Skeletal muscle satellite cell (primary cell): ENCODE data around the gene MRTFA.

Experiments
- H3K27me3 ChIP-seq: 2 replicates; pipeline ENCODE4 v1.7.0; 2013; ENCODE audit warnings: low read length; ENCODE audit not compliant: control insufficient read depth, insufficient read depth
- H3K36me3 ChIP-seq: 2 replicates; pipeline ENCODE4 v1.7.0; 2013; ENCODE audit warnings: mild to moderate bottlenecking, control low read depth, low read length; ENCODE audit not compliant: insufficient read depth
- H3K4me1 ChIP-seq: 2 replicates; pipeline ENCODE4 v1.7.0; 2013; ENCODE audit warnings: low read length; ENCODE audit not compliant: control insufficient read depth, insufficient read depth
- H3K4me2 ChIP-seq: 2 replicates; pipeline ENCODE4 v1.7.0; 2013; ENCODE audit warnings: mild to moderate bottlenecking, low read length
- H3K4me3 ChIP-seq: 2 replicates; pipeline ENCODE4 v1.7.0; 2013; ENCODE audit warnings: low read length
- H3K9ac ChIP-seq: 2 replicates; pipeline ENCODE4 v1.7.0; 2013; ENCODE audit warnings: mild to moderate bottlenecking, low read depth, low read length, moderate library complexity
- H3K9me3 ChIP-seq: replicated peaks from 2 replicates; pipeline ENCODE4 v1.7.0; 2013; ENCODE audit warnings: mild to moderate bottlenecking, control low read depth, low read length

MRTFA gene

GRCh38 chr22:40401532-40401931 lies 235.0 kb downstream of the MRTFA start:
- H3K9me3 ChIP-seq = no peaks in the 10 kb centered on the region
- no peak overlapping the region for H3K4me2 ChIP-seq
- H3K36me3 ChIP-seq = peaks cover 56% of the 10 kb centered on the region
- H3K9ac ChIP-seq = no peak overlapping the region
- no peaks in the 10 kb centered on the region for H3K27me3 ChIP-seq
- H3K4me1 ChIP-seq = no peaks in the 10 kb centered on the region
- no peak overlapping the region for H3K4me3 ChIP-seq

GRCh38 chr22:40400159-40400558 lies 236.4 kb downstream of the MRTFA start:
- Histone ChIP-seq H3K4me1 (no peaks in the 10 kb centered on the region), H3K36me3 (peaks cover 42% of the 10 kb centered on the region), H3K9me3 (no peaks in the 10 kb centered on the region), H3K4me2 (no peak overlapping the region), H3K4me3 (no peak overlapping the region), H3K27me3 (no peaks in the 10 kb centered on the region), H3K9ac (no peak overlapping the region)

- Histone ChIP-seq H3K9ac (no peak overlapping the region), H3K36me3 (peaks cover 37% of the 10 kb centered on the region), H3K9me3 (no peaks in the 10 kb centered on the region), H3K4me2 (no peak overlapping the region), H3K4me3 (no peak overlapping the region), H3K4me1 (no peaks in the 10 kb centered on the region), H3K27me3 (no peaks in the 10 kb centered on the region)
These were observed 236.9 kb downstream of the MRTFA start for GRCh38 chr22:40399621-40400020.

- H3K4me2 ChIP-seq = no peak overlapping the region
- H3K27me3 ChIP-seq = no peaks in the 10 kb centered on the region
- no peak overlapping the region for H3K4me3 ChIP-seq
- no peaks in the 10 kb centered on the region for H3K4me1 ChIP-seq
- H3K9me3 ChIP-seq = no peaks in the 10 kb centered on the region
- peaks cover 15% of the 10 kb centered on the region for H3K36me3 ChIP-seq
- no peak overlapping the region for H3K9ac ChIP-seq
These were observed 239.1 kb downstream of the MRTFA start for GRCh38 chr22:40397396-40397795.

GRCh38 chr22:40396882-40397281 lies 239.6 kb downstream of the MRTFA start:
- H3K36me3 ChIP-seq = peaks cover 11% of the 10 kb centered on the region
- no peak overlapping the region for H3K4me2 ChIP-seq
- H3K9ac ChIP-seq = no peak overlapping the region
- H3K9me3 ChIP-seq = no peaks in the 10 kb centered on the region
- H3K4me1 ChIP-seq = no peaks in the 10 kb centered on the region
- no peak overlapping the region for H3K4me3 ChIP-seq
- no peaks in the 10 kb centered on the region for H3K27me3 ChIP-seq

GRCh38 chr22:40395607-40396006 lies 240.9 kb downstream of the MRTFA start:
- Histone ChIP-seq H3K27me3 (no peaks in the 10 kb centered on the region), H3K4me3 (no peak overlapping the region), H3K36me3 (peaks cover 4% of the 10 kb centered on the region), H3K4me2 (no peak overlapping the region), H3K9ac (no peak overlapping the region), H3K4me1 (no peaks in the 10 kb centered on the region), H3K9me3 (no peaks in the 10 kb centered on the region)

- Histone ChIP-seq H3K9me3 (no peaks in the 10 kb centered on the region), H3K4me3 (no peak overlapping the region), H3K36me3 (peaks cover 4% of the 10 kb centered on the region), H3K4me1 (no peaks in the 10 kb centered on the region), H3K4me2 (no peak overlapping the region), H3K27me3 (no peaks in the 10 kb centered on the region), H3K9ac (no peak overlapping the region)
These were observed 241.9 kb downstream of the MRTFA start for GRCh38 chr22:40394607-40395006.

- no peak overlapping the region for H3K4me3 ChIP-seq
- no peaks in the 10 kb centered on the region for H3K4me1 ChIP-seq
- H3K27me3 ChIP-seq = no peaks in the 10 kb centered on the region
- no peaks in the 10 kb centered on the region for H3K9me3 ChIP-seq
- H3K36me3 ChIP-seq = peaks cover 2% of the 10 kb centered on the region
- H3K9ac ChIP-seq = no peak overlapping the region
- H3K4me2 ChIP-seq = no peak overlapping the region
These were observed 243.9 kb downstream of the MRTFA start for GRCh38 chr22:40392618-40393017.

GRCh38 chr22:40391417-40391816 lies 245.1 kb downstream of the MRTFA start:
- Histone ChIP-seq H3K9ac (no peak overlapping the region), H3K4me1 (no peaks in the 10 kb centered on the region), H3K27me3 (no peaks in the 10 kb centered on the region), H3K36me3 (no peaks in the 10 kb centered on the region), H3K9me3 (no peaks in the 10 kb centered on the region), H3K4me3 (no peak overlapping the region), H3K4me2 (no peak overlapping the region)

- Histone ChIP-seq H3K9ac (no peak overlapping the region), H3K36me3 (no peaks in the 10 kb centered on the region), H3K9me3 (no peaks in the 10 kb centered on the region), H3K27me3 (no peaks in the 10 kb centered on the region), H3K4me1 (no peaks in the 10 kb centered on the region), H3K4me2 (no peak overlapping the region), H3K4me3 (no peak overlapping the region)
These were observed 248.3 kb downstream of the MRTFA start for GRCh38 chr22:40388231-40388630.

- H3K4me2 ChIP-seq = no peak overlapping the region
- no peak overlapping the region for H3K9ac ChIP-seq
- no peak overlapping the region for H3K4me3 ChIP-seq
- no peaks in the 10 kb centered on the region for H3K9me3 ChIP-seq
- no peaks in the 10 kb centered on the region for H3K27me3 ChIP-seq
- H3K36me3 ChIP-seq = no peaks in the 10 kb centered on the region
- no peaks in the 10 kb centered on the region for H3K4me1 ChIP-seq
These were observed 248.8 kb downstream of the MRTFA start for GRCh38 chr22:40387746-40388145.

- Histone ChIP-seq H3K9me3 (no peaks in the 10 kb centered on the region), H3K4me1 (no peaks in the 10 kb centered on the region), H3K9ac (no peak overlapping the region), H3K4me2 (no peak overlapping the region), H3K36me3 (no peaks in the 10 kb centered on the region), H3K4me3 (no peak overlapping the region), H3K27me3 (no peaks in the 10 kb centered on the region)
These were observed 251.3 kb downstream of the MRTFA start for GRCh38 chr22:40385036-40385782.
